ENCODE results near the gene SLK.

GRCh38 chr10:103931603-103932002 lies 35.3 kb upstream of the SLK start:
- TF ChIP-seq POLR2AphosphoS5 (IDR thresholded peaks at IDR 0.05; ENCODE audit: low read depth, low read length) (no peak), SIN3A (IDR thresholded peaks at IDR 0.05; ENCODE audit: borderline replicate concordance, insufficient read depth, low read length) (no peak)
- TF ChIP-seq, protein P1, sequence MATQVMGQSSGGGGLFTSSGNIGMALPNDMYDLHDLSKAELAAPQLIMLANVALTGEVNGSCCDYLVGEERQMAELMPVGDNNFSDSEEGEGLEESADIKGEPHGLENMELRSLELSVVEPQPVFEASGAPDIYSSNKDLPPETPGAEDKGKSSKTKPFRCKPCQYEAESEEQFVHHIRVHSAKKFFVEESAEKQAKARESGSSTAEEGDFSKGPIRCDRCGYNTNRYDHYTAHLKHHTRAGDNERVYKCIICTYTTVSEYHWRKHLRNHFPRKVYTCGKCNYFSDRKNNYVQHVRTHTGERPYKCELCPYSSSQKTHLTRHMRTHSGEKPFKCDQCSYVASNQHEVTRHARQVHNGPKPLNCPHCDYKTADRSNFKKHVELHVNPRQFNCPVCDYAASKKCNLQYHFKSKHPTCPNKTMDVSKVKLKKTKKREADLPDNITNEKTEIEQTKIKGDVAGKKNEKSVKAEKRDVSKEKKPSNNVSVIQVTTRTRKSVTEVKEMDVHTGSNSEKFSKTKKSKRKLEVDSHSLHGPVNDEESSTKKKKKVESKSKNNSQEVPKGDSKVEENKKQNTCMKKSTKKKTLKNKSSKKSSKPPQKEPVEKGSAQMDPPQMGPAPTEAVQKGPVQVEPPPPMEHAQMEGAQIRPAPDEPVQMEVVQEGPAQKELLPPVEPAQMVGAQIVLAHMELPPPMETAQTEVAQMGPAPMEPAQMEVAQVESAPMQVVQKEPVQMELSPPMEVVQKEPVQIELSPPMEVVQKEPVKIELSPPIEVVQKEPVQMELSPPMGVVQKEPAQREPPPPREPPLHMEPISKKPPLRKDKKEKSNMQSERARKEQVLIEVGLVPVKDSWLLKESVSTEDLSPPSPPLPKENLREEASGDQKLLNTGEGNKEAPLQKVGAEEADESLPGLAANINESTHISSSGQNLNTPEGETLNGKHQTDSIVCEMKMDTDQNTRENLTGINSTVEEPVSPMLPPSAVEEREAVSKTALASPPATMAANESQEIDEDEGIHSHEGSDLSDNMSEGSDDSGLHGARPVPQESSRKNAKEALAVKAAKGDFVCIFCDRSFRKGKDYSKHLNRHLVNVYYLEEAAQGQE (IDR thresholded peaks at IDR 0.05; ENCODE audit: insufficient read depth in 1 of 2, low read depth in 2 of 2, low read length in 2 of 2), result no peak

Data from PFSK-1 (cell line).